ENCODE results near the gene ZNF592.

GRCh38 chr15:84831028-84831427 is 82.6 kb downstream of the ZNF592 start:
- TF ChIP-seq CTCF (IDR thresholded peaks at IDR 0.05 in 8 of 11, conservative IDR thresholded peaks at IDR 0.05 in 3 of 11) (no peak), POLR2A (IDR thresholded peaks at IDR 0.05) (no peak), POLR2AphosphoS5 (IDR thresholded peaks at IDR 0.05) (no peak)

All from spleen (tissue), 7 donors.